Mesothelial cell of epicardium (in vitro differentiated cells): ENCODE data around the gene FAM219B. TPM values are rescaled to one million over a fixed set of nuclear protein-coding genes. Genes with fewer than 3 reads are reported as not detected.
"Not testable (repeated sequence)": the region's sequence is repeated elsewhere in the genome, so short reads cannot be mapped to it uniquely, and the experiment has no call there.

Source experiments
- DNase-seq, 2 experiments: peaks; one replicate each; pipeline ENCODE4 v3.0.0; 2021; ENCODE audit warnings: low spot score in 2 of 2; ENCODE audit not compliant: unreplicated experiment in 2 of 2
- H3K27ac Mint-ChIP-seq: 2 replicates; pipeline ENCODE4 v1.8.0; 2021; ENCODE audit warnings: mixed read lengths
- H3K27me3 Mint-ChIP-seq: 2 replicates; pipeline ENCODE4 v1.8.0; 2021; ENCODE audit warnings: low read depth, mixed read lengths
- H3K36me3 Mint-ChIP-seq: 2 replicates; pipeline ENCODE4 v1.8.0; 2021; ENCODE audit warnings: mixed read lengths
- H3K4me1 Mint-ChIP-seq: 2 replicates; pipeline ENCODE4 v1.8.0; 2021; ENCODE audit warnings: mixed read lengths
- H3K4me3 Mint-ChIP-seq: 2 replicates; pipeline ENCODE4 v1.8.0; 2021; ENCODE audit warnings: mild to moderate bottlenecking, moderate library complexity, mixed read lengths
- H3K9me3 Mint-ChIP-seq: 2 replicates; pipeline ENCODE4 v1.8.0; 2021; ENCODE audit warnings: mixed read lengths
- total RNA-seq: library from RNA; stranded (reverse); gene quantifications from 3 replicates; pipeline ENCODE4 v1.2.1, GENCODE V29; 2021
- TF ChIP-seq, protein P1 (sequence below): fragments of 200-600 bp; sonication (generic); IDR thresholded peaks from one replicate; pipeline ENCODE4 v1.5.0; 2021; ENCODE audit warnings: antibody characterized with exemption; ENCODE audit not compliant: unreplicated experiment

FAM219B gene
- total RNA-seq, 1 donor from 2014 or later = 74.1 TPM

- Mint-ChIP-seq H3K27ac (no peak overlapping the region), H3K36me3 (peaks cover 30% of the 10 kb centered on the region), H3K4me1 (no peaks in the 10 kb centered on the region), H3K27me3 (no peaks in the 10 kb centered on the region), H3K9me3 (no peaks in the 10 kb centered on the region), H3K4me3 (no peak overlapping the region)
- no peak for DNase-seq
- TF ChIP-seq, protein P1, sequence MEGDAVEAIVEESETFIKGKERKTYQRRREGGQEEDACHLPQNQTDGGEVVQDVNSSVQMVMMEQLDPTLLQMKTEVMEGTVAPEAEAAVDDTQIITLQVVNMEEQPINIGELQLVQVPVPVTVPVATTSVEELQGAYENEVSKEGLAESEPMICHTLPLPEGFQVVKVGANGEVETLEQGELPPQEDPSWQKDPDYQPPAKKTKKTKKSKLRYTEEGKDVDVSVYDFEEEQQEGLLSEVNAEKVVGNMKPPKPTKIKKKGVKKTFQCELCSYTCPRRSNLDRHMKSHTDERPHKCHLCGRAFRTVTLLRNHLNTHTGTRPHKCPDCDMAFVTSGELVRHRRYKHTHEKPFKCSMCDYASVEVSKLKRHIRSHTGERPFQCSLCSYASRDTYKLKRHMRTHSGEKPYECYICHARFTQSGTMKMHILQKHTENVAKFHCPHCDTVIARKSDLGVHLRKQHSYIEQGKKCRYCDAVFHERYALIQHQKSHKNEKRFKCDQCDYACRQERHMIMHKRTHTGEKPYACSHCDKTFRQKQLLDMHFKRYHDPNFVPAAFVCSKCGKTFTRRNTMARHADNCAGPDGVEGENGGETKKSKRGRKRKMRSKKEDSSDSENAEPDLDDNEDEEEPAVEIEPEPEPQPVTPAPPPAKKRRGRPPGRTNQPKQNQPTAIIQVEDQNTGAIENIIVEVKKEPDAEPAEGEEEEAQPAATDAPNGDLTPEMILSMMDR = no peak
These were observed 17.9 kb upstream of the FAM219B start for GRCh38 chr15:74924525-74924924.

GRCh38 chr15:74920456-74920855 lies 13.8 kb upstream of the FAM219B start:
- peaks cover 41% of the 10 kb centered on the region for H3K36me3 Mint-ChIP-seq
- no peaks in the 10 kb centered on the region for H3K4me1 Mint-ChIP-seq
- DNase-seq = no peak
- H3K27ac Mint-ChIP-seq = no peak overlapping the region
- H3K9me3 Mint-ChIP-seq = no peaks in the 10 kb centered on the region
- no peaks in the 10 kb centered on the region for H3K27me3 Mint-ChIP-seq
- TF ChIP-seq, protein P1 = no peak
- H3K4me3 Mint-ChIP-seq = no peak overlapping the region

DNA sequence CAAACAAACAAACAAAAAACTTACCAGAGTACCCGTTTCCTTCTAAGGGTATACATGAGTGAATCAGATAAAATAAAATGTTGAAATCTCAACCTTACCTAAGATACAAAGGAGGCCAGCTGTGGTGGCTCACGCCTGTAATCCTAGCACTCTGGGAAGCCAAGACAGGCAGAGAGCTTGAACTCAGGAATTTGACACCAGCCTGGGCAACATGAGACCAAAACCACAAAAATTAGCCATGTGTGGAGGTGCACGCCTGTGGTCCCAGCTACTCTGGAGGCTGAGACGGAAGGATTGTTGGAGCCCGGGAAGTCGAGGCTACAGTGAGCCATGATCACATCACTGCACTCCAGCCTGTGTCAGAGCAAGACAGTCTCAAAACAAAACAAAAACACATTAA lies 11.0 kb upstream of the FAM219B start:
- Mint-ChIP-seq H3K36me3 (peaks cover 42% of the 10 kb centered on the region), H3K4me3 (no peak overlapping the region), H3K27me3 (no peaks in the 10 kb centered on the region), H3K9me3 (no peaks in the 10 kb centered on the region), H3K27ac (no peak overlapping the region), H3K4me1 (no peaks in the 10 kb centered on the region)
- DNase-seq = no peak
- TF ChIP-seq, protein P1 = no peak

GRCh38 chr15:74913799-74914198 lies 7.1 kb upstream of the FAM219B start:
- H3K4me1 Mint-ChIP-seq, H3K27ac Mint-ChIP-seq, H3K27me3 Mint-ChIP-seq, H3K4me3 Mint-ChIP-seq, H3K9me3 Mint-ChIP-seq, DNase-seq: not testable (repeated sequence)
- H3K36me3 Mint-ChIP-seq = peaks cover 26% of the 10 kb centered on the region

DNA sequence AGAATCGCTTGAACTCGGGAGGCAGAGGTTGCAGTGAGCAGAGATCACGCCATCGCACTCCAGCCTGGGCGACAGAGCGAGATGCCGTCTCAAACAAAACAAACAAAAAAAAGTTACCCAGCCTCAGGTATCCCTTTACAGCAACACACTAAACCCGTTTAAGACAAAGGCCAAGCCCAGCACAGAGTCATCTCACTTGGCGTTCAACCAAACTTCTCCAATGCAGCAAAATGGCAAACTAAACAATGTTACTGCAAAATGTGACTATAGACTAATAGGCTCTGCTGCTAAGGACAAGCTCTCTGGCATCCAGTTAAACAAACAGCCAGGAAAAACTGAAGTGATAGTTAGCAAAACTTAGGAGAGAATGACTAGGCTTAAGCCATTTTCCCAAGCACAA lies 6.4 kb upstream of the FAM219B start:
- Mint-ChIP-seq H3K27ac (no peak overlapping the region), H3K4me1 (no peaks in the 10 kb centered on the region), H3K36me3 (peaks cover 21% of the 10 kb centered on the region), H3K9me3 (no peaks in the 10 kb centered on the region), H3K27me3 (no peaks in the 10 kb centered on the region), H3K4me3 (no peak overlapping the region)
- TF ChIP-seq, protein P1 = no peak
- no peak for DNase-seq

- TF ChIP-seq, protein P1 = no peak
- Mint-ChIP-seq H3K27ac (no peak overlapping the region), H3K4me1 (peaks cover 20% of the 10 kb centered on the region), H3K36me3 (peaks cover 14% of the 10 kb centered on the region), H3K4me3 (no peak overlapping the region), H3K27me3 (no peaks in the 10 kb centered on the region), H3K9me3 (no peaks in the 10 kb centered on the region)
- DNase-seq = no peak
These were observed 2.0 kb upstream of the FAM219B start for GRCh38 chr15:74908635-74909034.
